HG03442 (cell line): ENCODE data around the gene PGM5.

Experiments
- ATAC-seq: cut with Tn5 transposase; IDR thresholded peaks from one replicate; pipeline ENCODE4 v1.9.1; 2021; ENCODE audit warnings: mild to moderate bottlenecking, moderate library complexity; ENCODE audit not compliant: unreplicated experiment

PGM5 gene

GRCh38 chr9:68493958-68494577 lies 137.7 kb downstream of the PGM5 start:
- no peak for ATAC-seq

- no peak for ATAC-seq
Observed at GRCh38 chr9:68495247-68495646, 138.8 kb downstream of the PGM5 start.

- ATAC-seq: no peak
Observed at GRCh38 chr9:68496356-68496755, 139.9 kb downstream of the PGM5 start.

GRCh38 chr9:68497629-68498028 lies 141.2 kb downstream of the PGM5 start:
- ATAC-seq: no peak

- no peak for ATAC-seq
Observed at GRCh38 chr9:68498816-68499215, 142.4 kb downstream of the PGM5 start.

GRCh38 chr9:68500457-68501381 lies 144.3 kb downstream of the PGM5 start:
- no peak for ATAC-seq

GRCh38 chr9:68502279-68502678 lies 145.9 kb downstream of the PGM5 start:
- no peak for ATAC-seq

GRCh38 chr9:68505681-68506409 lies 149.4 kb downstream of the PGM5 start:
- ATAC-seq: peak; percentile 49

GRCh38 chr9:68506551-68506950 lies 150.1 kb downstream of the PGM5 start:
- no peak for ATAC-seq

GRCh38 chr9:68507130-68507805 lies 150.9 kb downstream of the PGM5 start:
- no peak for ATAC-seq

GRCh38 chr9:68507806-68508145 lies 151.4 kb downstream of the PGM5 start:
- ATAC-seq: no peak

- no peak for ATAC-seq
Observed at GRCh38 chr9:68508547-68508946, 152.1 kb downstream of the PGM5 start.

GRCh38 chr9:68509689-68510088 lies 153.3 kb downstream of the PGM5 start:
- ATAC-seq: no peak

- no peak for ATAC-seq
Observed at GRCh38 chr9:68513385-68513784, 157.0 kb downstream of the PGM5 start.

- ATAC-seq: no peak
Observed at GRCh38 chr9:68513981-68514380, 157.6 kb downstream of the PGM5 start.

GRCh38 chr9:68515326-68516017 lies 159.1 kb downstream of the PGM5 start:
- ATAC-seq: no peak

GRCh38 chr9:68522131-68522530 lies 165.7 kb downstream of the PGM5 start:
- no peak for ATAC-seq

GRCh38 chr9:68522954-68523353 lies 166.5 kb downstream of the PGM5 start:
- no peak for ATAC-seq

GRCh38 chr9:68523367-68523936 lies 167.0 kb downstream of the PGM5 start:
- ATAC-seq: no peak

GRCh38 chr9:68530618-68531017 lies 174.2 kb downstream of the PGM5 start:
- no peak for ATAC-seq
